Measurements from ENCODE around the gene GRM5.

Gene GRM5

GRCh38 chr11:88552379-88553062, 513.3 kb downstream of the GRM5 start:
- peak; percentile 24 for DNase-seq (ENCODE audit: low read depth)
- H3K4me3 ChIP-seq (ENCODE audit: low read depth, low read length), result no peak overlapping the region
- TF ChIP-seq CTCF (IDR thresholded peaks at IDR 0.05; ENCODE audit: low read depth, low read length, missing control alignments), result peak; percentile 94

GRCh38 chr11:88544656-88545280, 521.0 kb downstream of the GRM5 start:
- no peak for TF ChIP-seq CTCF (IDR thresholded peaks at IDR 0.05; ENCODE audit: low read depth, low read length, missing control alignments)
- no peak overlapping the region for H3K4me3 ChIP-seq (ENCODE audit: low read depth, low read length)

GRCh38 chr11:88543902-88544655, 521.7 kb downstream of the GRM5 start:
- peak; percentile 94 for TF ChIP-seq CTCF (IDR thresholded peaks at IDR 0.05; ENCODE audit: low read depth, low read length, missing control alignments)
- no peak overlapping the region for H3K4me3 ChIP-seq (ENCODE audit: low read depth, low read length)
- DNase-seq (ENCODE audit: low read depth), result peak; percentile 72

More at GRCh38 chr11:88544656-88545280, 521.0 kb downstream of the GRM5 start:
- DNase-seq (ENCODE audit: low read depth), result no peak

GRCh38 chr11:88541006-88541405, 524.8 kb downstream of the GRM5 start:
- no peak for TF ChIP-seq CTCF (IDR thresholded peaks at IDR 0.05; ENCODE audit: low read depth, low read length, missing control alignments)
- no peak overlapping the region for H3K4me3 ChIP-seq (ENCODE audit: low read depth, low read length)
- no peak for DNase-seq (ENCODE audit: low read depth)

- no peak overlapping the region for H3K4me3 ChIP-seq (ENCODE audit: low read depth, low read length)
- TF ChIP-seq CTCF (IDR thresholded peaks at IDR 0.05; ENCODE audit: low read depth, low read length, missing control alignments), result no peak
- no peak for DNase-seq (ENCODE audit: low read depth)
Observed at GRCh38 chr11:88538098-88538497, 527.7 kb downstream of the GRM5 start.

- H3K4me3 ChIP-seq (ENCODE audit: low read depth, low read length), result no peak overlapping the region
Observed at GRCh38 chr11:88537613-88538012, 528.2 kb downstream of the GRM5 start.

More at GRCh38 chr11:88537613-88538012, 528.2 kb downstream of the GRM5 start:
- no peak for DNase-seq (ENCODE audit: low read depth)
- no peak for TF ChIP-seq CTCF (IDR thresholded peaks at IDR 0.05; ENCODE audit: low read depth, low read length, missing control alignments)

Data from GM12864 (cell line).